ENCODE results near the gene SHB. TPM values are rescaled to one million over a fixed set of nuclear protein-coding genes. Genes with fewer than 3 reads are reported as not detected.

Gene SHB
- total RNA-seq, 1 experiment from 2014 or later: 7.6 TPM

DNA sequence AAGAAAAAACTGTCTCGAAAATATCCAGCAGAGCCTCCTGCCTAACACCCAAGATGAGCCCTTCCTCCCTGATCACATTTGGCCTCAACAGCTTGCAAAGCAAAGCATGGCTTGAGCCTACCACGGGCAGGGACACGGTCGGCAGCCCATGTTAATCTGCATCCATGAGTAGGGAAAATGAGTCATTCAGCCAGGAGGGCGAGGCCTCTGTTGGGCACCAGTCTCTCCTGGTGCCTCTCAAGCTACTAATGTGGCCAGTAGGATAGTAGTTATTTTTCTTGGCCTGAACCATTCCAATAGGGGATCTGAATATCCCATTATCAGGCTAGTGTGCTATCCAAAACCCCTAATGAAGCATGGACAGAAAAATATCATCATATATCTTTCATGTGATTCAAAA, 43.0 kb upstream of the SHB start:
- peaks cover 3% of the 10 kb centered on the region for H3K9me3 Mint-ChIP-seq (ENCODE audit: low read depth, unreplicated experiment)
- intact Hi-C loops (cut with micrococcal nuclease; ENCODE audit: unreplicated experiment): no loop called here
- TF ChIP-seq, protein P1, sequence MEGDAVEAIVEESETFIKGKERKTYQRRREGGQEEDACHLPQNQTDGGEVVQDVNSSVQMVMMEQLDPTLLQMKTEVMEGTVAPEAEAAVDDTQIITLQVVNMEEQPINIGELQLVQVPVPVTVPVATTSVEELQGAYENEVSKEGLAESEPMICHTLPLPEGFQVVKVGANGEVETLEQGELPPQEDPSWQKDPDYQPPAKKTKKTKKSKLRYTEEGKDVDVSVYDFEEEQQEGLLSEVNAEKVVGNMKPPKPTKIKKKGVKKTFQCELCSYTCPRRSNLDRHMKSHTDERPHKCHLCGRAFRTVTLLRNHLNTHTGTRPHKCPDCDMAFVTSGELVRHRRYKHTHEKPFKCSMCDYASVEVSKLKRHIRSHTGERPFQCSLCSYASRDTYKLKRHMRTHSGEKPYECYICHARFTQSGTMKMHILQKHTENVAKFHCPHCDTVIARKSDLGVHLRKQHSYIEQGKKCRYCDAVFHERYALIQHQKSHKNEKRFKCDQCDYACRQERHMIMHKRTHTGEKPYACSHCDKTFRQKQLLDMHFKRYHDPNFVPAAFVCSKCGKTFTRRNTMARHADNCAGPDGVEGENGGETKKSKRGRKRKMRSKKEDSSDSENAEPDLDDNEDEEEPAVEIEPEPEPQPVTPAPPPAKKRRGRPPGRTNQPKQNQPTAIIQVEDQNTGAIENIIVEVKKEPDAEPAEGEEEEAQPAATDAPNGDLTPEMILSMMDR (IDR thresholded peaks at IDR 0.05; ENCODE audit: unreplicated experiment): no peak
- no peak overlapping the region for H3K4me3 Mint-ChIP-seq (ENCODE audit: low read depth, unreplicated experiment)
- peaks cover 11% of the 10 kb centered on the region for H3K27me3 Mint-ChIP-seq (ENCODE audit: unreplicated experiment)
- H3K4me1 Mint-ChIP-seq (ENCODE audit: low read depth, unreplicated experiment): no peaks in the 10 kb centered on the region
- H3K36me3 Mint-ChIP-seq (ENCODE audit: insufficient read depth, unreplicated experiment): no peaks in the 10 kb centered on the region
- no peak overlapping the region for H3K27ac Mint-ChIP-seq (ENCODE audit: unreplicated experiment)
- CTCF ChIA-PET: no interaction called here
- no TSS peak for BruUV-seq (replicated peaks)
- no peak for DNase-seq

- intact Hi-C loops (cut with micrococcal nuclease; ENCODE audit: unreplicated experiment): no loop called here
- CTCF ChIA-PET: no interaction called here
- Mint-ChIP-seq H3K4me1 (ENCODE audit: low read depth, unreplicated experiment) (no peaks in the 10 kb centered on the region), H3K27ac (ENCODE audit: unreplicated experiment) (no peak overlapping the region), H3K4me3 (ENCODE audit: low read depth, unreplicated experiment) (no peak overlapping the region), H3K36me3 (ENCODE audit: insufficient read depth, unreplicated experiment) (no peaks in the 10 kb centered on the region), H3K9me3 (ENCODE audit: low read depth, unreplicated experiment) (peaks cover 3% of the 10 kb centered on the region), H3K27me3 (ENCODE audit: unreplicated experiment) (peaks cover 11% of the 10 kb centered on the region)
- TF ChIP-seq, protein P1 (IDR thresholded peaks at IDR 0.05; ENCODE audit: unreplicated experiment): no peak
- DNase-seq: no peak
- BruUV-seq (replicated peaks): no TSS peak
Measured at GRCh38 chr9:38110476-38110875, 41.4 kb upstream of the SHB start.

DNA sequence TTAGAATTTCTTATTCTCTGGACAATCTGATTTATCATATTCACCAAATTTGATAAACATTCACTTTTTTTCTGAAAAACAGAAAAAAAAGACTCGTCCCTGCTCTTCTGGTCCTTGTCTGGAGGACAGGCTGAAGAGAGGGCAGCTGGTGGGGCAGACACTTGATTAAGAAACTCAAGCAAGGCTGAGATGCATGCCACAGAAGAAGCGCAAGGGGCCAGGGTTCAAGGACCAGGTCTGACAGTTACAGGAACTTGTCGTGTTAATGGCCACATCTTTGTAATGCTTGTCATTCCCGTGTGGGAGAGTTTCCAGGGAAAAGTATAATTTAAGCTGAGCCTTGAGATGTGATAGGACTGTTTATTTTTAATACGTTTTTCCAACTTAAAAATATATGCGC, 40.6 kb upstream of the SHB start:
- CTCF ChIA-PET: no interaction called here
- DNase-seq: no peak
- Mint-ChIP-seq H3K4me3 (ENCODE audit: low read depth, unreplicated experiment) (no peak overlapping the region), H3K4me1 (ENCODE audit: low read depth, unreplicated experiment) (no peaks in the 10 kb centered on the region), H3K27me3 (ENCODE audit: unreplicated experiment) (peaks cover 11% of the 10 kb centered on the region), H3K27ac (ENCODE audit: unreplicated experiment) (no peak overlapping the region), H3K9me3 (ENCODE audit: low read depth, unreplicated experiment) (peaks cover 3% of the 10 kb centered on the region), H3K36me3 (ENCODE audit: insufficient read depth, unreplicated experiment) (no peaks in the 10 kb centered on the region)
- BruUV-seq (replicated peaks): no TSS peak
- intact Hi-C loops (cut with micrococcal nuclease; ENCODE audit: unreplicated experiment): no loop called here
- TF ChIP-seq, protein P1 (IDR thresholded peaks at IDR 0.05; ENCODE audit: unreplicated experiment): no peak

- peaks cover 11% of the 10 kb centered on the region for H3K27me3 Mint-ChIP-seq (ENCODE audit: unreplicated experiment)
- H3K36me3 Mint-ChIP-seq (ENCODE audit: insufficient read depth, unreplicated experiment): no peaks in the 10 kb centered on the region
- TF ChIP-seq, protein P1 (IDR thresholded peaks at IDR 0.05; ENCODE audit: unreplicated experiment): no peak
- peaks cover 3% of the 10 kb centered on the region for H3K9me3 Mint-ChIP-seq (ENCODE audit: low read depth, unreplicated experiment)
- no TSS peak for BruUV-seq (replicated peaks)
- CTCF ChIA-PET: no interaction called here
- H3K4me3 Mint-ChIP-seq (ENCODE audit: low read depth, unreplicated experiment): no peak overlapping the region
- H3K4me1 Mint-ChIP-seq (ENCODE audit: low read depth, unreplicated experiment): no peaks in the 10 kb centered on the region
- intact Hi-C loops (cut with micrococcal nuclease; ENCODE audit: unreplicated experiment): no loop called here
- no peak overlapping the region for H3K27ac Mint-ChIP-seq (ENCODE audit: unreplicated experiment)
- no peak for DNase-seq
Measured at GRCh38 chr9:38108326-38108725, 39.3 kb upstream of the SHB start.
